HG03175 (cell line): ENCODE measurements around the gene UPF2.
"Not testable (repeated sequence)": the region's sequence is repeated elsewhere in the genome, so short reads cannot be mapped to it uniquely, and the experiment has no call there.

Experiments
- ATAC-seq: cut with Tn5 transposase; IDR thresholded peaks from one replicate; pipeline ENCODE4 v1.9.1; 2021; ENCODE audit warnings: mild to moderate bottlenecking, moderate library complexity; ENCODE audit not compliant: unreplicated experiment

The UPF2 gene, protein sequence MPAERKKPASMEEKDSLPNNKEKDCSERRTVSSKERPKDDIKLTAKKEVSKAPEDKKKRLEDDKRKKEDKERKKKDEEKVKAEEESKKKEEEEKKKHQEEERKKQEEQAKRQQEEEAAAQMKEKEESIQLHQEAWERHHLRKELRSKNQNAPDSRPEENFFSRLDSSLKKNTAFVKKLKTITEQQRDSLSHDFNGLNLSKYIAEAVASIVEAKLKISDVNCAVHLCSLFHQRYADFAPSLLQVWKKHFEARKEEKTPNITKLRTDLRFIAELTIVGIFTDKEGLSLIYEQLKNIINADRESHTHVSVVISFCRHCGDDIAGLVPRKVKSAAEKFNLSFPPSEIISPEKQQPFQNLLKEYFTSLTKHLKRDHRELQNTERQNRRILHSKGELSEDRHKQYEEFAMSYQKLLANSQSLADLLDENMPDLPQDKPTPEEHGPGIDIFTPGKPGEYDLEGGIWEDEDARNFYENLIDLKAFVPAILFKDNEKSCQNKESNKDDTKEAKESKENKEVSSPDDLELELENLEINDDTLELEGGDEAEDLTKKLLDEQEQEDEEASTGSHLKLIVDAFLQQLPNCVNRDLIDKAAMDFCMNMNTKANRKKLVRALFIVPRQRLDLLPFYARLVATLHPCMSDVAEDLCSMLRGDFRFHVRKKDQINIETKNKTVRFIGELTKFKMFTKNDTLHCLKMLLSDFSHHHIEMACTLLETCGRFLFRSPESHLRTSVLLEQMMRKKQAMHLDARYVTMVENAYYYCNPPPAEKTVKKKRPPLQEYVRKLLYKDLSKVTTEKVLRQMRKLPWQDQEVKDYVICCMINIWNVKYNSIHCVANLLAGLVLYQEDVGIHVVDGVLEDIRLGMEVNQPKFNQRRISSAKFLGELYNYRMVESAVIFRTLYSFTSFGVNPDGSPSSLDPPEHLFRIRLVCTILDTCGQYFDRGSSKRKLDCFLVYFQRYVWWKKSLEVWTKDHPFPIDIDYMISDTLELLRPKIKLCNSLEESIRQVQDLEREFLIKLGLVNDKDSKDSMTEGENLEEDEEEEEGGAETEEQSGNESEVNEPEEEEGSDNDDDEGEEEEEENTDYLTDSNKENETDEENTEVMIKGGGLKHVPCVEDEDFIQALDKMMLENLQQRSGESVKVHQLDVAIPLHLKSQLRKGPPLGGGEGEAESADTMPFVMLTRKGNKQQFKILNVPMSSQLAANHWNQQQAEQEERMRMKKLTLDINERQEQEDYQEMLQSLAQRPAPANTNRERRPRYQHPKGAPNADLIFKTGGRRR

DNA sequence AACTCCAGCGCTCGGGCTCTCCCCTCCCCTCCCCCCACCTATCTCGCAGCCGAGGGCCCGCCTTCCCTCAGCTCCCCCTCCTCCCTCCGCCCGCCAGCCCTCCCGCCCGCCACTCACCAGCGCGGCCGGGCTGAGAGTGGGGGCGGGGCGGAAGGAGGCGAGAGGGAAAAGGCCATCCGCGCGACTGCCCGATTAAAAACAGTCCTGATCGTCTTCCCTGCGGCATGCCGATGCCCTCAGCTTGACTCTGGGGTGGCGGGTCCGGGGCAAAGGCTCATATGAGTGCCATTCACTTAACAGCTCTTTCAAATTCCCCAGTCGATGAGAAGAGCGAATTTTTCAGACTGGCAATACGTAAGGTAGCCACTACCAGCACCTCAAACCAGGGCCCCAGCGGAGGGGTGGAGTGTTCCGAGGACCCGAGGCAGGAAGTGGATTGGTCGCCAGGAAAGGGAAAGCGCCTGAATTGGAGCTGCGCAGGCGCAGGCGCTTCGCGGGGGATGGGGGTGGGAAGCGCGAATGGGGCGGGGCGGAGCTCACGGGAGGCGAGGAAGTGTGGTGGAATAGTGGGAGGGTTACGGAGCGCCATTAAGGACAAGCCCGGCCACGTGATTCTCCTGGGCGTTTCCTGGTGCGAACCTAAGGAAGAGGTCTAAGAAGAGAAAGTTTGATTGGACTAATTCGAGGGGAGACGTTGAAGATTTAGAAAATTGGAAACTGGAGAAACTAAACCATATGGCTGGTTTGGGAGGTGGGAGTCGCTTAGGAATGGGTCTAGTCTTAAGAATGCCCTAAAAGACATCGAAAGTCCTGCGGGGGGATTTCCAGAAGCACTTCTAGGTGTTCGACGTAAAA lies at the start of gene UPF2:
TSS of gene UPF2 (minus strand) at position 13 of the 855 bp plus-strand sequence. CDS start 7,386 bp downstream, outside the sequence.
- ATAC-seq = peak; percentile 56

DNA sequence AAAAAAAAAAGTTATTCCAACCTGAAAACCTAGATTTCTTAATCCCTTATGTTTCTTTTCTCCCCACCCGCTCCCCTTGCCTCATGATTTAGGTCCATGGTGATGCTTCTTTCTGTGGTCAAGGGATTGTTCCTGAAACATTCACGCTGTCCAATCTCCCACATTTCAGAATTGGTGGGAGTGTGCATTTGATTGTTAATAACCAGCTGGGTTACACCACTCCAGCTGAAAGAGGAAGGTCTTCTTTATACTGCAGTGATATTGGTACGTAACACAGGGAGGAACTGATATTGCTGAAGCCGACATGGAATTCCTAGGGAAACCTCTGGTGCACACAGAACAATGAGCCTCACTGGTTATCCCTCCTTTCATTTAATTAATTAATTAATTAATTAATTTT lies 48.8 kb upstream of the UPF2 start:
- no peak for ATAC-seq

DNA sequence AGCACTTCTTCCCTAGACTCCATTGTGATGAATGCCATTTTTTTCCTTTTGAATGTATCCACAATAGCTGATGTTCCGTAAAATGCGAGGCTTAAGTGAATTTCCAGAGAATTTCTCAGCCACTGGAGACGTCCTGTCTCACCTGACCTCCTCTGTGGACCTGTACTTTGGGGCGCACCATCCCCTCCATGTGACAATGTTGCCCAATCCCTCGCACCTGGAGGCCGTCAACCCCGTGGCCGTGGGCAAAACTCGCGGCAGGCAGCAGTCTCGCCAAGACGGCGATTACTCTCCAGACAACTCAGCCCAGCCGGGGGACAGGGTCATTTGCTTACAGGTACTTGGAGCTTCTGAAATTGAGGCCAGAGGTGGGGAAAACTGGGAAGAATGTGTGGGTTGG lies 46.3 kb upstream of the UPF2 start:
- ATAC-seq = no peak

DNA sequence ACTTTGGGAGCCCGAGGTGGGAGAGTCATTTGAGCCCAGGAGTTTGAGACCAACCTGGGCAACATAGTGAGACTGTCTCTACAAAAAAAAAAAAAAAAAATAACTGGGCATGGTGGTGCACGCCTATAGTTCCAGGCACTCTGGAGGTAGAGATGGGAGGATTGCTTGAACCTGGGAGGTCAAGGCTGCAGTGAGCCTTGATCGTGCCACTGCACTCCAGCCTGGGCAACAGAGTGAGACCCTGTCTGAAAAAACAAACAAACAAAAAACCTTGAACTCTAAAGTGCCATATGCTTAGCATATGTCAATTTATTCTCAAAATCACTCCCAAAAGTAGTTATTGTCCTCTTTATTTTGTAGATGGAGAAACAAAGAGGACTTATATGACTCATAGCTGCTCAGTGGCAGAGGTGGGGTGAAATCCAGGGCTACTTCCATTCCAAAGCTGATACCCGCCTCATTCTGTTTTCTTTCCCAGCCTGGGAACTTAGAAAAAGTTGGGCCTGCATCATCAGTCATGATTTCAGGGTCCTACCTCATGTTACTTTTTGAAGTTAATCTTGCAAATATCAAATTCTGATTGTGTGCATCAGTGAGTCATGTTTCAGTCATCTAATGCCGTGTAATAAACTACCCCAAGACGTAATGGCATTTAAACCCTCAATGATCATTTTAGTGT lies 39.4 kb upstream of the UPF2 start:
- ATAC-seq = no peak

DNA sequence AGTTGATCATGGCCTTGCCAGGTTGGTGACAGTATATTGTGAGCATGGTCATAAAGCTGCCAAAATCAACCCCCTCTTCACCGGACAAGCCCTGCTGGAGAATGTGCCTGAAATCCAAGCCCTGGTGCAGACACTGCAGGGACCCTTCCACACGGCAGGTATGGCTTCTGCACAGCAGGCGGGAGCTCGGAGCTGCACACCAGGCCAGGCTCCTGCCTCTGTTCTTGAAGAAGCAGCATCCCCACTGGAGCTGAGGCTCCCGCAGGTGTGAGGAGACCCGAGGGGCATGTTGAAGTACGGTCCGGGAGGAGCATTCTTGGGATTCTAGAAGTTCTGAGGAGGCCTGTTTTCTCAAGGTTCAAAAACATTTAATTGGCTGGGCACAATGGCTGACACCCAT lies 38.9 kb upstream of the UPF2 start:
- ATAC-seq = no peak

DNA sequence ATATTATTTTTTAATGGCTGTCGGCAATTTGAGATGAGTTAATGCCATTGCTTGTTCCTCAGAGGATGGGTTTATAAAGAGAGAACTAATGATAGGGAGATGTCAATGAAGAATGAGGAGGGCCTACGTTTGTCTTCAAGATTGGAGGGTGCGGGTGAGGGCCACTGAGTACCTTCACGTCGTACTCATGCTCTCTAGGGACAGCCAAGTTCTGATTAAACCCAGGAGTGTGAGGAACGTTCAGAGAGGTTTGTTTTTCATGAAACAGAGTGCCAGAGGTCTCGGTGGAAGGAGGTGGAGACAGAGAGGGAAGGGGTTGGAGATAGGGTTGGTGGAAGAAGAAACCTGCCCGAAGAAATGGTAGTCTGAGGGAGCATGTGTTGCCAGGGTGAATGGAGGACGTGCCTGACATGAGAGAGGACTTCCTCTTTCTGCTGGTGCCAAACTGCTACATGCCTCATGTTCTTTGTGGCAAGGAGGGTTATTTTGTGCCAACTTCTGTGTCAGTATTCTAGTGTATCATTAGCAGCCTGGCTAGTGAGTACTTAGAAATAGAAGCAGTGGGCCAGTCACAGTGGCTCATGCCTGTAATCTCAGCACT lies 35.1 kb upstream of the UPF2 start:
- ATAC-seq = no peak

DNA sequence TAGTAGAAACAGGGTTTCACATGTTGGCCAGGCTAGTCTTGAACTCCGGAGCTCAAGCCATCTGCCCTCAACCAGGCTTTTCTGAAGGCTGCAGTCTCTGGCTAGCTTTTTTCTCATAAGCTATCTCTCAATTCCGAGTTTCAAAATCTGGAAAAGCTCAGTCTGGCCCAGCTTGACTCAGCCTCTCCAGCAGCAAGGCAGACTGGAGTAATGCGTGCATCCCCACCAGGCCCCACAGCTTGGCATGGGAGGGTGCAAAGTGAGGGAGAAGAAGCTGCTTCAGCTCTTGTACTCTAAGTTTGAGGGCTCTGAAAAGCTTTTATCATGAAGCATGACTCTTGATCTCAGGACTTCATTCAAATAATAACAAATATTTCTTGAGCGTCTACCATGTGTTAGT lies 30.9 kb upstream of the UPF2 start:
- ATAC-seq = no peak

DNA sequence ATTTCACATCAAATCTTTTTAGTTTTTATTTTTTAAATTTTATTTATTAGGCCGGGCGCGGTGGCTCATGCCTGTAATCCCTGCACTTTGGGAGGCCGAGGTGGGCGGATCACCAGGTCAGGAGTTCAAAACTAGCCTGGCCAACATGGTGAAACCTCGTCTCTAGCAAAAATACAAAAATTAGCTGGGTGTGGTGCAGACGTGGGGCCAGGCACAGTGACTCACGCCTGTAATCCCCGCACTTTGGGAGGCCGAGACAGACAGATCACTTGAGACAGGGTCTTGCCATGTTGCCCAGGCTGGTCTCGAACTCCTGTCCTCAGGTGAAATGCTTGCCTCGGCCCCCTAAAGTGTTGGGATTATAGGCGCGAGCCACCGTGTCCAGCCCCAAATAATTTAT lies 28.8 kb upstream of the UPF2 start:
- ATAC-seq = not testable (repeated sequence)

DNA sequence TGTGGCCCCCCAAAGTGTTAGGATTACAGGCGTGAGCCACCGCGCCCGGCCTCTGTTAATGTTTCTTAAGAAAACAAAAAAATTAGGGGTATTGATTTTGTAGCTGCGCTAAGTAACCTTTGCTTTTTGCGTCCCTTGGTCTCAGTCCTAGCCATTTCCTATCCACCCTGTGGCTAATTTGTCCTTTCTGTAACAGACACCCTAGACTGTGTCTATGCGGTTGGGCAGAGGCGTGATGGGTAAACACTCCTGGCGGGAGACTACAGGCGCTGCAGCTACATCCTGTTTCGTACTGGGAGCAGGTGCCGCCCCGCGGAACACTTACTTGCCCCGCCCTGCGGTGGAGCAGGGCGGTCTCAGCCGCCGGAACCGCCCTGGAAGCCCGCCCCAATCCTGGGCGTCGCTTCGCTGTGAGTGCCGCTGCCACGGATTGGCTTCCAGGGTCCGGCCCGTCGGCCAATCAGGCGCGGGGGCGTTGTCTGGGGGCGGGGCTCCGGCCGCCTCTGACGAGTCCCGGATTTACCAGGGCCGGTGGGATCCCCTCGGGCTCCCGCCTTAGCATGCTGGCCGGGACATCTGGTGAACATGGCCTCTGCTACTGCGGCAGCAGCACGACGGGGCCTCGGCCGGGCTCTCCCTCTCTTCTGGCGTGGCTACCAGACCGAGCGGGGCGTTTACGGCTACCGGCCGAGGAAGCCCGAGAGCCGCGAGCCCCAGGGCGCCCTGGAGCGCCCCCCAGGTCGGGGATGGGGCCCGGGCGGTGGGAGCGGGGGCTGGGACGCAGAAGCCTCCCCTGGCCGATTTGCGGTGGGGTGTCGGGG lies 26.1 kb upstream of the UPF2 start, which contains the start of gene DHTKD1:
TSS of gene DHTKD1 (plus strand) at position 506 of the 821 bp plus-strand sequence. CDS start at position 586, 80 bp downstream.
- peak; percentile 98 for ATAC-seq

DNA sequence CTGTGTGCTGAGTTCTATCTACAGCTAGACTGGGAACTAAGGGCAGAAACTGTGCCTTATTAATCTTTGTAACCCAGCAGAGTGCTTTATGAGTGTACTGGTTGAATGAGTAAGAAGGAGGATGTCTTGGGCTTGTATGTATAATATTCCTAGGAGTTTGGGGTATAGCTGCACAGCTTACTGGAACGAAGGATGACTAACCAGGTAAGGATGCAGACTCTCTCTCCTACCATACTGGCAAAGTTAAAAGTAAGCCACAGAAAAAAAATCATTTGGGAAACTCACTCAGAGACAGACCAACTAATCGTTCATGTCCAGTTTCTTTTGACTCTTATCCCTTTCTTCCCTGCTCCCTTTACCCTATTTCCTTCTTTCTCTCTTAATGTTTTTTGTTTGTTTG lies 24.7 kb upstream of the UPF2 start:
- ATAC-seq = no peak

DNA sequence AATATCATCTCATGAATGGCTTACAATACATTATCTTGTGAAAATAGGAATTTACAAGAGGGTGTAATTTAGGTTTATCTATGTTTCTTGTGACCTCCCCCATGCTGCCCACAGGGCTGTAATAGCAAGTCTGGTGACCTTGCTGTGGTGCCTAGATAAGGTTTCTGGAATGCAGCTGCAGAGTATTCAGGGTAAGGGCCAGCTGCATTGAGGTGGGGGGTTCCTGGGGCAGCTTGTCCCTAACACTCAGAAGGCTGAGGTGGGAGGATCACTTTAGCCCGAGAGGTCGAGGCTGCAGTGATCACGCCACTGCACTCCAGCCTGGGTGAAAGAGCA lies 20.8 kb upstream of the UPF2 start:
- no peak for ATAC-seq

DNA sequence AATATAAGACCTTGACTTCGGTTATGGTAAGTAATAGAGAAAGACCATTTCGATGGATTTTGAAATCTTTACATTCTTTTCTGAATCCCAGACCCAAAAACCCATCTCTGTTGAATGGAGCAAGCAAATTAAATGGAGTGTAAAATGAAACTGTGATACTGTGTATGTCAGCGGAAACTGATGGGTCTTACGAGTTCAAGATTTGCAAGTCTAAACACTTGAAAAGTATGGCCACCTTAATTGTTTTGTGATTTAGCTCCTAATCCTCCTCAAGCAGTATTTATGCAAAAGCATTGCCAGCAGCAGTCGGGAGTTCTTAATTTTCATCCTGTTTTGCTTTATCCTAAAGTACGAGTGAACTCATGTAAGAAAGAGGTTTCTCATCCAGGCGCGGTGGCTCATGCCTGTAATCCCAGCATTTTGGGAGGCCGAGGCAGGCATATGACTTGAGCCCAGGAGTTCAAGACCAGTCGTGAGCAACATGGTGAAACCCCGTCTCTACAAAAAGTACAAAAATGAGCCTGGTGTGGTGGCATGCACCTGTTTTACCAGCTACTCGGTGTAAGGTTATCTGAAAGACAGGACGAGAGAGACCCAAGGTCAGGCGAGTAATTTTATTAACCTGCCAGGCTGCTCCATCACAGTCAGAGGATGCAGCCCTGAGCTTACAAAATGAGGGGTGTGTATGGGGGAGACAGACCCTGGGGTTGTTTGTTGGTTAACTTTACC lies 20.3 kb upstream of the UPF2 start:
- no peak for ATAC-seq

DNA sequence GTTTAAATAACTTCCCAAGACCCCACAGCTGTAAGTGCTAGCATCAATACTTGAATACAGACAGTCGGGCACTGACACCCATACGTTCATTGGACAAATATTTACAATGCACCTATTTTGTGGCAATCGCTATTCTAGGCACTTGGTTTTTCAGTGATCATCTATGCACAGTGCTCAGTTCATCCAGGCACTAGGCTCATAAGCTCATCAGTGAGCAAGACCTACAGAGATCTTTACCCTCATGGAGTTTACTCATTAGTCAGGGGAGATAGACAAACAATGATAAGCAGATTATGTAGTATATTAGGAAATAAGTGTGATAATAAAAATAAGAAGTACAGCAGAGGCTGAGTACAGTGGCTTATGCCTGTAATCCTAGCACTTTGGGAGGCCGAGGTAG lies 18.5 kb upstream of the UPF2 start:
- ATAC-seq = no peak

DNA sequence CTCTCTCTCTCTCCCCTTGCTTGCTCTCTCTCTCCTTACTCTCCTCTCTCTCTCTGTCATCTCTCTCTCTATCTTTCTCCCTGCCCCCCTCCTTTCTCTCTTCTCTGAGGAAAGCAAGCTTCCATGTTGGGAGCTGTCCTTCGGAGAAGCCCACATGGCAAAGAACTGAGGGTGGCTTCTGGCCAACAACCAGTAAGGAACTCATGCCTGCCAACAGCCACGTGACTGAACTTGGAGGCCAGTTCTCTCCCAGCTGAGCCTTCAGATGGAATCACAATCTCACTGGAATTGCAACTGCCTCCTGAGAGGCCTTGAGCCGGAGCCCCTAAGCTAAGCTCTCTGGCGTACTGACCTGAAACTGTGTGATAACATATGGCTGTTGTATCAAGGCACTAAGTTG lies 14.1 kb upstream of the UPF2 start:
- ATAC-seq = no peak

DNA sequence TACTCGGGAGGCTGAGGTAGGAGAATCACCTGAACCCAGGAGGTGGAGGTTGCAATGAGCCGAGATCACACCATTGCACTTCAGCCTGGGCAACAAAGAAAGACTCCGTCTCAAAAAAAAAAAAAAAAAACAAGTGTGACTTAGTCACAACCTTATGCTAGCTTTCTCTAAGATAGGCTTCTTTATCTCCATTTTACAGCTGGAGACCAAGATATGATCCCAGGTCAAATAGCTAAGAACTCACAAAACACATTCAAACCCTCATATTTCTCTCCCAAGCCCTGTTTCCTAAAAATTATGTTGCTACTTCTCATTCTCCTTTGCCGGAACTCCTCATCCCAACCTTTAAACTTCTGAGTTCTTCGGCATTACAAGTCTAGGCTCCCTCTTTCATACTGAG lies 13.1 kb upstream of the UPF2 start:
- no peak for ATAC-seq

DNA sequence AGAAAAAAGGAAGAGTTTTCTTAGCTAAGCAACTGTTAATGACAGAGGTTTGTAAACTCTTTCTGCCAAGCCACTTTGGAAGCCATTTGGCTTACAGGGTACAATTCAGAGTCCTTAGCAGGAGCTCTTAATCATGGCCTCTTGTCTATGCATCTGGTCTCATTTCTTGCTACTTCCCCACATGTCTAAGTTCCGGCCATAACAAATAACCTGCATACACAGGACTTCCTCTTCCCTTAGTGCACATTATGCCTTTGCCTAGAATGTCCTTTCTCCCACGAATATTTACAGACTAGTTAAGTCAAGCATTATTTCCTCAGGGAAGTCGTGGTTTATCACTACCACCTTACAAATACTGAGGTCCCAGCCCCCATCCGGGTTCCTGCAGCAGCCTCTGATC lies 8.6 kb upstream of the UPF2 start:
- ATAC-seq = no peak

DNA sequence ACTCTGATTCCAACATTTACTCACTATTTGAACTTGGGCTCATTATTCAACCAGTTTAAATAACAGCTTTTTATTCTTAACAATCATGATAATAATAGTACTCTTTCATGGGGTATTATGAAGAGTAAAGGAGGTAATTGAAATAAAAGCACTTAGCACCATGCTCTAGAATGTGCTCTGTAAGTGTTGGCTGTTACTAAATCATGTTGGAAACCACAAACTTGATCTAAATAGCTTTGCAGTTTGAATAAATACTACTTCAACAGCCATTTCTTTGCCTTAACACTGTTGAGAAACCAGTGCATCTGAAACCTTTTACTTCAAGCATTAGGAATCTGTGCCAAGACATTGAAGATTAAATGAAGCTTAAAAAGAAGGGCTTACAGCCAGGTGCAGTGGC lies 7.9 kb upstream of the UPF2 start:
- ATAC-seq = no peak

DNA sequence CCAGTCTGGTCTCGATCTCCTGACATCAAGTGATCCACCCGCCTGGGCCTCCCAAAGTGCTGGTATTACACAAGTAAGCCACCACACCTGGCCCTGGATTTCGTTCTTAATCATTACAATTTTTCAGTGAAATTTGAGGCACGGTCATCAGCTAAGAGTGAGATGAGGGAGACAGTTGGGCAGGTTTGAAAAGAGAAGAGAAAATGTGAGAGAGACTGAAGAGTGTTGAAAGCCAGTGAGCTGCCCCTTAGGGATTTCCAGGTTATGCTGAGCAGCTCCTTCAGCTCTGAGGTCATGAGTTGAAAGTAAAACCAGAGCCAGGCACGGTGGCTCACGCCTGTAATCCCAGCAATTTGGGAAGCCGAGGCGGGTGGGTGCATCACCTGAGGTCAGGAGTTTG lies 5.9 kb upstream of the UPF2 start:
- ATAC-seq = no peak
